ENCODE results near the gene DHRSX.

GRCh38 chrX:2172359-2172758 is 328.4 kb downstream of the DHRSX start:
- TF ChIP-seq EZH2 (IDR thresholded peaks at IDR 0.05): no peak
- no peak for TF ChIP-seq POLR2AphosphoS5 (IDR thresholded peaks at IDR 0.05; ENCODE audit: borderline replicate concordance, low read depth, low read length)
- TF ChIP-seq FOXP2 (optimal IDR thresholded peaks at IDR 0.05; ENCODE audit: control extremely low read depth, extremely low read length, insufficient read depth): no peak

All from SK-N-MC (cell line).